ENCODE measurements around the gene CD109. TPM values are rescaled to one million over a fixed set of nuclear protein-coding genes. Genes with fewer than 3 reads are reported as not detected.

The CD109 gene
- total and polyA plus RNA-seq, 2 of the 8 experiments (the other 6 are each of a cell fraction or from before 2014, with no cell fraction given), result 1.4 to 5.3 TPM

DNA sequence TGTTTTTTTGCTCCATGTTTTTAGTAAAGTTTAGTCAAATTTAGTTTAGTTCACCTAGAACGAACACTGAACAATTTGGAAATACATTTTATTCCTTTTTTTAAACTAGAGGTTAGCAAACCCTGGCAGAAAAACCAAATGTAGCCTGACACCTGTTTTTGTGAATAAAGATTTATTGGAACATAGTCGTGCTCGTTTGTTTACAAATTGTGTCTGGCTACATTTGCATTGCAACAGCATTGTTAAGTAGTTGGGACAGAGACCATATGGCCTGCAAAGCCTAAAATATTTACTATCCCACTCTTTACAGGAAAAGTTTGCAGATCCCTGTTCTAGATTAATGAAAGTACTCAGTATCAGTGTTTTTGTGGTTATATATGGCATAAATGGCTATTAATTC is 56.9 kb downstream of the CD109 start:
- Histone ChIP-seq H3K36me3 (ENCODE audit: control insufficient read depth in 2 of 4, insufficient read depth in 4 of 4, low read length in 3 of 4) (no peaks in the 10 kb centered on the region), H3K23ac (ENCODE audit: insufficient read length) (no peak overlapping the region), H4K91ac (replicated peaks; ENCODE audit: insufficient read length, low read length) (no peak overlapping the region), H3K56ac (replicated peaks; ENCODE audit: insufficient read length, low read depth, low read length) (no peak overlapping the region), H3K4me3 (ENCODE audit: extremely low read depth in 1 of 4, insufficient read depth in 2 of 4, low read depth in 3 of 4, low read length in 4 of 4) (no peak overlapping the region), H3K9ac (replicated peaks in 1 of 4; ENCODE audit: extremely low read depth in 1 of 4, low read depth in 3 of 4, low read length in 3 of 4) (no peak overlapping the region), H3K4me1 (replicated peaks in 1 of 4; ENCODE audit: control insufficient read depth in 3 of 4, insufficient read depth in 4 of 4, low read length in 3 of 4) (no peaks in the 10 kb centered on the region), H4K20me1 (replicated peaks in 1 of 2; ENCODE audit: control insufficient read depth in 1 of 2, insufficient read depth in 2 of 2, low read length in 2 of 2) (no peaks in the 10 kb centered on the region), H2BK5ac (ENCODE audit: low read depth, low read length) (no peak overlapping the region), H3K18ac (ENCODE audit: extremely low read depth, low read length) (no peak overlapping the region), H3K9me3 (ENCODE audit: insufficient read depth in 2 of 2, low read depth in 1 of 2, low read length in 1 of 2) (no peaks in the 10 kb centered on the region), H3K27ac (ENCODE audit: low read depth, low read length) (no peak overlapping the region), H3K14ac (ENCODE audit: insufficient read length) (no peak overlapping the region), H2BK12ac (ENCODE audit: low read depth, low read length) (no peak overlapping the region), H3K4me2 (ENCODE audit: insufficient read depth in 1 of 2, low read depth in 2 of 2, low read length in 2 of 2) (no peak overlapping the region), H2AK5ac (ENCODE audit: low read depth, low read length) (no peak overlapping the region), H2BK20ac (ENCODE audit: low read length) (no peak overlapping the region), H4K8ac (ENCODE audit: extremely low read depth, insufficient read depth, low read length) (no peak overlapping the region), H3K79me1 (ENCODE audit: low read depth, low read length) (no peaks in the 10 kb centered on the region), H2BK120ac (replicated peaks; ENCODE audit: low read depth, low read length) (no peak overlapping the region), H3K79me2 (ENCODE audit: control insufficient read depth in 1 of 2, insufficient read depth in 2 of 2, low read length in 2 of 2) (no peaks in the 10 kb centered on the region), H2BK15ac (ENCODE audit: low read length) (no peak overlapping the region), H3K27me3 (replicated peaks in 1 of 4; ENCODE audit: control insufficient read depth in 3 of 4, extremely low read depth in 1 of 4, insufficient read depth in 3 of 4, low read length in 3 of 4) (no peaks in the 10 kb centered on the region), H4K5ac (ENCODE audit: insufficient read length, low read depth, low read length) (no peak overlapping the region), H3K4ac (replicated peaks; ENCODE audit: insufficient read length, low read depth, low read length) (no peak overlapping the region), H2AFZ (ENCODE audit: low read length) (no peak overlapping the region), H3K23me2 (ENCODE audit: low read depth, low read length) (no peaks in the 10 kb centered on the region)
- DNase-seq (ENCODE audit: low read depth in 1 of 2, low spot score in 2 of 2) (no peak), FAIRE-seq (no peak)
- CTCF ChIA-PET (ENCODE audit: partially characterized antibody), result no interaction called here
- WGBS, 2 experiments (ENCODE audit: extremely low coverage in 1 of 2, insufficient coverage in 1 of 2, insufficient read length in 1 of 2, insufficient replicate concordance in 2 of 2, low coverage in 1 of 2, low lambda C conversion rate in 2 of 2, missing lambda C conversion rate in 1 of 2), result 84% methylated on average over 3 of the region's 3 CpGs; no CpG with 5 or more reads in 1 of the 2 experiments
- POLR2A ChIA-PET (ENCODE audit: partially characterized antibody), result no interaction called here
- TF ChIP-seq POLR2A (IDR thresholded peaks at IDR 0.05; ENCODE audit: control extremely low read depth in 1 of 2, low read depth in 2 of 2, low read length in 2 of 2), result no peak

Measured in H1 (cell line).